Measurements from ENCODE around the gene C1QTNF3.

C1QTNF3 gene

GRCh38 chr5:33997331-33997983 lies 45.6 kb downstream of the C1QTNF3 start:
- peak; percentile 43 for ATAC-seq
- no peak for DNase-seq

DNA sequence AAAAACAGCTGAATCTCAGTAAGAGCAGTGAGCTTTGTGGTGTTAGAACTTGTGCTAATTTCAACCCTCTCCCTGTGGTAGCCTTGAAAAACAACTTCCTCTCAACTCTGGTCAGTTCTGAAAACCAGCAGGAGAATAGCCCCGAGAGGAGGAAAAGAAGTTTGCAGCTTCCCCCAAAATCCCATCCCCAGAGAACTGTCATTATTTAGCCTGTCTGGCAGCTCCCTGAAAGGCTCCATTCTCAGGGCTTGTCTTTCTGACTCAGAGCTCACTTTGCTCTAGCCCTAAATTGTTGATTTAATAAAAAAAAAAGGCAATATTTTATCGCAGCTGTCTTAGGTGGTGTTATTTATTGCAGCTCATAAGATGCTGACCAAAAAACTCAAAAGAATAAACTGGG lies 47.1 kb downstream of the C1QTNF3 start:
- ATAC-seq (no peak), DNase-seq (no peak)

DNA sequence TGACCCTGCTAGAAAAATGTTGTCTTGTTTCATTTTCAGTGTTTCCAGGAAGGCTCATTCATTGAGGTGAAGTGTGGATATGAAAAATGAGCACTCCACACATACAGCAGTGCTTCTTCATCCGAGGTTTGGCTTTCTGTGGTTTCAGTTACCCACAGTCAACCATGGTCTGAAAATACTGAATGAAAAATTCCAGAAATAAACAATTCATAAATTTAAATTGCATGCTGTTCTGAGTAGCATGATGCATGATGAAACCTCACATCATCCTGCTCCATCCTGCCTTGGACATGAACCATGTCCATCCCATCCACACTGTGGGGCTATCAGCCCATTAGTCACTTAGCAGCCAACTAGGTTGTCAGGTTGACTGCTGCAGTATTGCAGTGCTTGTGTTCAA lies 48.2 kb downstream of the C1QTNF3 start:
- ATAC-seq (peak; percentile 49), DNase-seq (no peak)

DNA sequence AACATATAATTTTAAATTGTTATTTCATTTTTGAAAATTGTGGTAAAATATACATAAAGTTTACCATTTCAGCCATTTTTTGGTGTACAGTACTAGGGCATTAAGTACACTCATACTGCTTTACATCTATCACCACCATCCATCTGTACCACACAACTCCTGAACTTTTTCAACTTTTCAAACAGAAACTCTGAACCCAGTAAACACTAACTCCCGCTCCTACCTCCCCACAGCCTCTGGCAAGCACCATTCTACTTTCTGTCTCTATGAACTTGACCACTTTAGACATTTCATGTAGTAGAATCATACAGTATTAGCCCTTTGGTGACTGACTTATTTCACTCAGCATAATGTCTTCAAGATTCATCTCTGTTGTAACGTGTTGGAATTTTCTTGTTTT lies 50.1 kb downstream of the C1QTNF3 start:
- no peak for DNase-seq
- ATAC-seq = no peak

DNA sequence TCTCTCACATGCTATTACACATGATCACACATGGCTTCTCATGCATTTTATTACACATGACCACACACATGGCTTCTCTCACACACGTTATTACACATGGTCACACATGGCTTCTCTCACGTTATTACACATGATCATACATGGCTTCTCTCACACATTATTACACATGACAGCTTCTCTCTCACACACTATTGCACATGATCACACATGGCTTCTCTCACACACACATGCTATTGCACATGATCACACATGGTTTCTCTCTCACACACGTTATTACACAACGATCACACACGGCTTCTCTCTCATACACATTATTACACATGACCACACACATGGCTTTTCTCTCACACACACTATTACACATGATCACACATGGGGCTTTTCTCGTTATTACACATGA lies 57.6 kb downstream of the C1QTNF3 start:
- ATAC-seq (no peak), DNase-seq (no peak)

DNA sequence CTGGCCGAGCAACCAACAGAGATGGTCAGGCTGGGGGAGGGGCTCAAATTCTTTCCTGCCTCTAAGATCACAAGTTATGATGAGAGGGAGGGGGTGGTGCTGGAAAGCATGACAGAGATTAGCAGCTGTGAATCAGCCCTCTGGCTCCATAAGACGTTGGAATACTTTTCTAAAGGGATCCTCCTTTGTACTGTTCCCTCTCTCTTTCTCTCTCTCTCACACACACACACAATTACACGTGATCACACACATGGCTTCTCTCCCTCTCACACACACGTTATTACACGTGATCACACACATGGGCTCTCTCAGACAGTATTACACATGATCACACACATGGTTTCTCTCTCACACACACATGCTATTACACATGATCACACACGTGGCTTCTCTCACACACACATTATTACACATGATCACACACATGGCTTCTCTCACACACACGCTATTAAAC lies 58.3 kb downstream of the C1QTNF3 start, which contains the start of gene SLC45A2:
TSS of gene SLC45A2 (minus strand) at position 23 of the 454 bp plus-strand sequence. CDS start 110 bp downstream, outside the sequence.
- no peak for ATAC-seq
- no peak for DNase-seq

- no peak for ATAC-seq
Measured at GRCh38 chr5:33984178-33984577, 58.8 kb downstream of the C1QTNF3 start.

DNA sequence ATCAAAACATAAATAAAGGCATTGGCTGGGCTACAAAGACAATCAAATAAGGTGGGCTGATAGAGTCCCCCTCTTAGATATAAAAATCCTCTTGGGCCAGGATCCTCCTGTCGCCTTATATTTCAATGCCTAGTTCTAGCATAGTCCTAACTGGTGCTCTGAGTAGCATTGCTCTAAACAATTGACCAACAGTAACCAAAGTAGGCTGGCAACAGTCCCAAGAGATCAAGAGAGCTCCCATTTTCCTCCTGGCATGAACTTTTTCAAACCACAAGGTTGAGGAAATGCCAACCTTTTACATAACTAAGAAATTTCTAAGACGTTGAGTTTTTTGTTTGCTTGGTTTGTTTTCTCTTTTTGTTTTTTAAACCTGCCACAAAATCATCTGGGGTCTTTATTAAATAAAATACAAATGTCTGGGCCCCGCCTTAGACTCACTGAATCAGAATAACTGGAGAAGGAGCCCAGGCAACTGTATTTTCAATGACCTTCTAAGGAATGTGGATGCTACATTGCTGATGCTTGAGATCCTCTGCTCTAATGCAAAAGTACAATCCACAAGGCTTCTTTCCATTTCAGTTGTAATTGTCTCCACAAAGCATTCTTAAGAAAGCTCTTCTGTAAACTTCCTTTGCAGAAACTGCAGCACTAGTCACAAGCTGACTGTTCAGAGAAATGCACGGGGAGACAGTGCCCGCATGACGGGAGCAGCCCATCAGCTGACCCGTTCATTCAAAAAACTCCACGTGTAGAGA lies 61.4 kb downstream of the C1QTNF3 start:
- no peak for ATAC-seq
- DNase-seq = no peak

More at GRCh38 chr5:33984178-33984577, 58.8 kb downstream of the C1QTNF3 start:
- no peak for DNase-seq

GRCh38 chr5:33980030-33980429 lies 63.0 kb downstream of the C1QTNF3 start:
- DNase-seq (no peak), ATAC-seq (no peak)

DNA sequence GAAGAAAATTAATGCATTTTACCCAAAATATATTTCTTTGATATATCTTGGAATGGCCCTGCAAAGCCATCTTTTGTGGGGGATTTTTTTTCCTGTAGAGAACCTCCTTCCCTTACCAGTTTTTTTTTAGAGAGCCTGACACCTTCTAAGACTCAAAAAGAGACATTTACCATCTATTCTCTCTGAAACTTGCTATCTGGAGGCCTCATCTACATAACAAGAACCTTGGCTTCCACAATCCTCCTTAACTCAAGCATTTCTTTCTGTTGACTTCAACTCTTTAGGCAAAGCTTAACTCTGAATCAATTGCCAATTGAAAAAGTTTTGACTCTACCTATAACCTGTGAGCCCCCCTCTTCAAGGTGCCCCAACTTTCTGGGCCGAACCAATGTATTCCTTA lies 64.7 kb downstream of the C1QTNF3 start:
- no peak for ATAC-seq
- no peak for DNase-seq

DNA sequence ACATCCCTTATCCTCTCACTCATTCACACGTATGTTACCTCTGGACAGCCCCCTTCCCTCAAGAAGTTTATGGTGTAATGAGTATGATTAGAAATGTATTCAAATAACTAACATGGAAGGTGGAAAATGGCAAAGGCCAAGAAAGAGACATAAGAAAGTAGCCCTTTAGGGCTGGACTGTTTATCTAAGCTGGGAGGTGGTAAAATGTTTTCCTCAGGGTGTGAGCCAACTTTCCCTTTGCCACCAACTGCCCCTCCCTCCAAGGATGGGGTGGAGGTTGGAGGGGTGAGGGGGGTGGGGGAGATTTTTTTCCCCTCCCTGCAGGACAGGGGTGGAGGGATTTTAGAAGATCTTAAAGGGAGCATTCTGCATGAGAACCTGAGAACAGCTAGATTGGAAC lies 66.7 kb downstream of the C1QTNF3 start:
- DNase-seq = no peak
- no peak for ATAC-seq

- no peak for DNase-seq
Measured at GRCh38 chr5:33975852-33976251, 67.2 kb downstream of the C1QTNF3 start.

DNA sequence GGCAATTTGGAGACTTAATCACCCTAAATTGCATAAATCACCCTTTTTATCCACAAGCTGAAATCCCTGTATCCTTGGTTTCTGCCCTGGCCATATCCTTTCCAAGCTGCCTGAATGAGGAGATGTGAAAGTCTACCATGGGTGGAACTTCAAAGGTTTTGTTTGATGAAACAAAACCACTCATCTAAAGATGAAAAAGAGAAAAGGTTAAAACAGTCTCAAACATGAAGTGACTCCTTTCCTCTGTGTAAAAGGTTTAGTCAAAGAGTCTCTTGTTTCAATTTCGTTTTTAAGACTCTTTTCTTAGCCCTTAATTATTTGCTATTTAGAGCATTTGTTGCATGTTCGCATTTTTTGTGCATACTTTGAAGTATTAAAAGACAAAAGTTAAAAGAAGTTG lies 69.7 kb downstream of the C1QTNF3 start:
- ATAC-seq = peak; percentile 55
- DNase-seq = no peak

More at GRCh38 chr5:33975852-33976251, 67.2 kb downstream of the C1QTNF3 start:
- ATAC-seq = no peak

GRCh38 chr5:33969572-33970452 lies 73.2 kb downstream of the C1QTNF3 start:
- ATAC-seq (peak; percentile 32), DNase-seq (no peak)

DNA sequence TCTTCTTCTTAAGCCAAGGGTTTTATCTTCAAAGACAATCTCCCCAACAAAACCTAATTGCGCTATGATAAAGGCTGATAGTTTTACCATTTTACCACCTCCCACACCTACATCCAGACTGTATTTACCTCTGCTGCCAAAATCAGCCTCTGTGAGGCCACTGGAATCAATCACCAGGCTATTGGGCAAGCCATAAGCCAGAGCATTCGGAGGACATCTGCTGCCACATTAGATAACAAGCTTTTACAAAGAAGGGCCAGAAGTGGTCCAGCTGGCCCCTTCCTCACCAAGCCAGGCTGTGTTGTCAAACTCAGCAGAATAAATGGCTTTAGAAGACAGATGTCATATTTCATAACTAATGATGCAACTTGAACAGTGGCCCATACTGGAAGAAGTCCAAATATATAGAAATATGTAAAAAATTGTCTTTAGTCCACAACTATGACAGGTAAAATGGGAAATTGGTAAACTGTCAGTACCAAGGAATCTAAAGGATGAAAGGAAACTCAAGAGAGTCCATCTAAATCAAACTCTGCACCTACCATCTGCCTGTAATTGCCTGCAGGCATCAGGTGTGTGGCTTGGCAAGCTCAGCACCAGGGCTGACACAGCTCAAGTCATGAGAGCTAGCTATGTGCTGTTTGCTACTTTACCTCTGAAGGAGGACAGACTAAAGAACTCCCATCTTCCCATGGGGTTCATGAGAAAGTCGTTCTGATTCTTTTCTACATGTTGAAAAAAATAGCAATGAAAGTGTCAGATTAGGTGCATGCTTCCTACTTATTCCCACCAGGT lies 74.6 kb downstream of the C1QTNF3 start:
- DNase-seq = no peak
- no peak for ATAC-seq
